ENCODE measurements around the gene IFIH1. TPM values are rescaled to one million over a fixed set of nuclear protein-coding genes. Genes with fewer than 3 reads are reported as not detected.

IFIH1 gene
- total RNA-seq, 2 donors from 2014 or later = 16.6 to 19.2 TPM

DNA sequence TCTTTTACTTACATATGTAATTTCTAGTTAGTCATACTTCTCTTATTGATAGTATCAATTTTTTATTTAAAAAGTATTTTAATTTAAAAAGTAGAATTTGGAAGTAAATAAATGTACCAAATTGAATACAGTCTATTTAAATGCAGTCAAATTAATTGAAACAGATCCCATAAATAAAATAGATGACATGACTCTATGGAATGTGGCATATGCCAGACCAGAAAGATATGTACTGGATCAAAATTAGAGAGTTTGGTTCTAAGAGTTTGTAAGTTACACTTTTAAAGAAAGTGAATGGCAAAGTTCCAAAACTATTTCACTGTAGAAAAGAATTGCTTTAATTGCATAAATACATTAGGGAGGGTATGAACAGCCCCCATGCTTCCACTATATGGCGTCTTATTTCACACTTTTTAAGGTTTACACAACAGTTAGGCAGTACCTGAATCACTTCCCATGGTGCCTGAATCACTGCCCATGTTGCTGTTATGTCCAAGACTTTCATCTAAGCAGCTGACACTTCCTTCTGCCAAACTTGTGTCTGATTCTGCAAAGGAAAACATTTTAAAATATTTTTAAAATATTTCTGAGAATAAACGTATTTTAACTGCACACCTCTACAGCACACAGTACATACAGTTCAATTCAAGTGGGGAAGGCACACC lies 25.2 kb downstream of the IFIH1 start:
- no peak for ATAC-seq (ENCODE audit: insufficient number of reproducible peaks, low FRiP score, low read depth)
- TF ChIP-seq, protein P1, sequence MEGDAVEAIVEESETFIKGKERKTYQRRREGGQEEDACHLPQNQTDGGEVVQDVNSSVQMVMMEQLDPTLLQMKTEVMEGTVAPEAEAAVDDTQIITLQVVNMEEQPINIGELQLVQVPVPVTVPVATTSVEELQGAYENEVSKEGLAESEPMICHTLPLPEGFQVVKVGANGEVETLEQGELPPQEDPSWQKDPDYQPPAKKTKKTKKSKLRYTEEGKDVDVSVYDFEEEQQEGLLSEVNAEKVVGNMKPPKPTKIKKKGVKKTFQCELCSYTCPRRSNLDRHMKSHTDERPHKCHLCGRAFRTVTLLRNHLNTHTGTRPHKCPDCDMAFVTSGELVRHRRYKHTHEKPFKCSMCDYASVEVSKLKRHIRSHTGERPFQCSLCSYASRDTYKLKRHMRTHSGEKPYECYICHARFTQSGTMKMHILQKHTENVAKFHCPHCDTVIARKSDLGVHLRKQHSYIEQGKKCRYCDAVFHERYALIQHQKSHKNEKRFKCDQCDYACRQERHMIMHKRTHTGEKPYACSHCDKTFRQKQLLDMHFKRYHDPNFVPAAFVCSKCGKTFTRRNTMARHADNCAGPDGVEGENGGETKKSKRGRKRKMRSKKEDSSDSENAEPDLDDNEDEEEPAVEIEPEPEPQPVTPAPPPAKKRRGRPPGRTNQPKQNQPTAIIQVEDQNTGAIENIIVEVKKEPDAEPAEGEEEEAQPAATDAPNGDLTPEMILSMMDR (IDR thresholded peaks at IDR 0.05) = no peak
- no peak for DNase-seq (ENCODE audit: low spot score)
- peaks cover 0 to 6% of the 10 kb centered on the region in 2 donors for H3K4me1 ChIP-seq (ENCODE audit: control insufficient read depth in 1 of 2, low read depth in 2 of 2)
- H3K27me3 ChIP-seq (replicated peaks; ENCODE audit: insufficient read depth) = no peaks in the 10 kb centered on the region
- H3K36me3 ChIP-seq = no peaks in the 10 kb centered on the region
- H3K4me3 ChIP-seq = no peak overlapping the region
- no peak overlapping the region for H3K27ac ChIP-seq
- H3K9me3 ChIP-seq = no peaks in the 10 kb centered on the region

DNA sequence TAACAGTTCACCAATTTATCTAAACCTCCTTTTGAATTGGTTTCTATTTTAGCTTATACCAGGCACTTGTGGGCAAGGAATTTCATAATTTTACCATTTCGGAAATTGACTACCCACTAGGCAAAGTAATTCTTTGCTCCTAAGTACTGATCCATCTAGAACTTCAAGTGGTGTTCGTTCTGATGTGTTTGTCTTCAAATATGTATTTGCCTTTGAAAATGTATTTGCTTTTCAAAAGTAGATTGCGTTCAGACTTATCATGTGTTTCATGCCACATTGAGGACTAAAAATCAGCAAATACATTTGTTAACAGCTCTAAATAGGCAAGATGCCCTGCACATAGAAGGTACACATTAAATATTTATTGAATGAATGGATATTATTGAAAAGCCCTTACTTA lies 26.7 kb downstream of the IFIH1 start:
- TF ChIP-seq, protein P1 (IDR thresholded peaks at IDR 0.05) = no peak
- H3K4me3 ChIP-seq = no peak overlapping the region
- no peak for ATAC-seq (ENCODE audit: insufficient number of reproducible peaks, low FRiP score, low read depth)
- no peaks in the 10 kb centered on the region for H3K27me3 ChIP-seq (replicated peaks; ENCODE audit: insufficient read depth)
- H3K4me1 ChIP-seq (ENCODE audit: control insufficient read depth in 1 of 2, low read depth in 2 of 2) = peaks cover 0 to 6% of the 10 kb centered on the region in 2 donors
- H3K9me3 ChIP-seq = no peaks in the 10 kb centered on the region
- H3K27ac ChIP-seq = no peak overlapping the region
- H3K36me3 ChIP-seq = no peaks in the 10 kb centered on the region
- DNase-seq (ENCODE audit: low spot score) = no peak

DNA sequence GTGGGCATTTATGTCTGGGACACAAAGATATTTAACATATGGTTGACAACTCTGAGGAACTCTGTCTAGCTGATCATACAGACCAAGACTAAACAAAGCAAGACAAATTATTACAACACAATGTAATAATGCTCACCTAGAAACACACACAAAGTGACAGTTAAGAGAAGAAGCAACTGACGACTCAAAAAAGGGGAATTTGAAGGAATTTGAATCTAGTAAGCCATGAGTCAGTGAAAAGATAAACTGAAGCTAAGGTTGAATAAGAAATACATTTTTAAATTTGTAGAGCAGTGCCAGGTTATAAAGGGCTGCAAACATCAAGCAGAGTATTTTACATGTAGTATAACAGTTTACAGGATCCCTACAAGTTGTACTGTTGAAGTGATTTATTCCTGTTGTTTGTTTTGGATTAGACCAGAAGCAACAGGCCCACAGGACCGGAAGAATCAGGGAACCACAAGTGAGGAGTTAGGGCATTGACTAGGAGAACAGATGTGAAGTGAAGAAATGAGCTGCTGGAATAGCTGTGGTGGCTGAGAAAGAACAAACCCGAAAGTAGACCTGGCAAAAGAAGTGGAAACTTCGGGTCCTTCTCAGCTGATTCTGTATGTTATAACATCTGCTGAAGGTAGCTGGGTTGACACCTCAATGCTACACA lies 35.6 kb downstream of the IFIH1 start:
- Histone ChIP-seq H3K36me3 (peaks cover 15% of the 10 kb centered on the region), H3K4me1 (ENCODE audit: control insufficient read depth in 1 of 2, low read depth in 2 of 2) (peaks cover 0 to 4% of the 10 kb centered on the region in 2 donors), H3K27ac (no peak overlapping the region), H3K9me3 (no peaks in the 10 kb centered on the region), H3K4me3 (no peak overlapping the region), H3K27me3 (replicated peaks; ENCODE audit: insufficient read depth) (no peaks in the 10 kb centered on the region)
- TF ChIP-seq, protein P1 (IDR thresholded peaks at IDR 0.05) = no peak
- DNase-seq (ENCODE audit: low spot score) (no peak), ATAC-seq (ENCODE audit: insufficient number of reproducible peaks, low FRiP score, low read depth) (no peak)

DNA sequence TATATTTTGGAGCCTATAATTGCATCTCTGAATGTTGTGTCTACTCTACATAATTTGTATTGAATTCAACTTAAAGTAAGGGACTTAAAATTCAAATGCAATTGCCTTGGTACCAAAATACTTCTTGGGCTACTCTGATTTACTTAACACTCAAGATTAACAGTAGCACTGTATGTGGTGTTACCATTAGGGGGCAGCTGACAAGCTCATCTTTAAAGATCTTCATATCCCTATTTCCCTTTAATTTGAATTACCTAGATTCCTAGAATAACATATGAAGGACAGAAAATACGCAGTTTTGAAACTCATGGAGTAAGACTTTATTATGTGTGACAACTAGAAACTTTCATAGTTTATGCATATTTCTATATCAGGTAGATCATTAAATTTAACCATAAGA lies 37.8 kb downstream of the IFIH1 start:
- DNase-seq (ENCODE audit: low spot score) (no peak), ATAC-seq (ENCODE audit: insufficient number of reproducible peaks, low FRiP score, low read depth) (no peak)
- Histone ChIP-seq H3K36me3 (peaks cover 12% of the 10 kb centered on the region), H3K4me1 (ENCODE audit: control insufficient read depth in 1 of 2, low read depth in 2 of 2) (peaks cover 0 to 4% of the 10 kb centered on the region in 2 donors), H3K4me3 (no peak overlapping the region), H3K27ac (no peak overlapping the region), H3K27me3 (replicated peaks; ENCODE audit: insufficient read depth) (no peaks in the 10 kb centered on the region), H3K9me3 (no peaks in the 10 kb centered on the region)
- TF ChIP-seq, protein P1 (IDR thresholded peaks at IDR 0.05) = no peak

DNA sequence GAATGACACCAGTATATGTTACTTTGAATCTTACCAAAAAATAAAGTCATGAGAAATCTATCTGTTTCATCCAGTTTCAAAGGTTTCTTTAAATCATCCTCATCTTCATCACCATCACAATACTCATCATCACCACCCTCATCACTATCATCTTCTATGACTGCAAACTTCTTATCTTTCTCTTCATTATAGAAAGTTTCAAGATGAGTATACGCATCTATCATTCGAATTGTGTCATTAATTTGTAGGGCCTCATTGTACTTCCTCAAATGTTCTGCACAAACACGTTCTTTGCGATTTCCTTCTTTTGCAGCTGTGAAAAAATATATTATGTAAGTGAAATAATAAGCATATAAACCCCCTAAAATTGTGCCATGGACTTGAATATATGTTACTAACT lies 41.1 kb downstream of the IFIH1 start:
- peaks cover 9% of the 10 kb centered on the region for H3K36me3 ChIP-seq
- H3K4me3 ChIP-seq = no peak overlapping the region
- H3K27me3 ChIP-seq (replicated peaks; ENCODE audit: insufficient read depth) = no peaks in the 10 kb centered on the region
- no peaks in the 10 kb centered on the region for H3K9me3 ChIP-seq
- ATAC-seq (ENCODE audit: insufficient number of reproducible peaks, low FRiP score, low read depth) = no peak
- TF ChIP-seq, protein P1 (IDR thresholded peaks at IDR 0.05) = no peak
- no peak overlapping the region for H3K27ac ChIP-seq
- peaks cover 0 to 5% of the 10 kb centered on the region in 2 donors for H3K4me1 ChIP-seq (ENCODE audit: control insufficient read depth in 1 of 2, low read depth in 2 of 2)
- DNase-seq (ENCODE audit: low spot score) = no peak
